ENCODE data around the gene LRRC55. TPM values are rescaled to one million over a fixed set of nuclear protein-coding genes. Genes with fewer than 3 reads are reported as not detected.

The LRRC55 gene
- total and polyA plus RNA-seq, 2 donors (not counting 3 experiments of a cell fraction or from before 2014, with no cell fraction given) = not detected

- no peaks in the 10 kb centered on the region for H3K9me3 ChIP-seq (replicated peaks; ENCODE audit: control insufficient read depth, insufficient read depth, low read length)
- no peaks in the 10 kb centered on the region for H3K9me1 ChIP-seq (replicated peaks; ENCODE audit: control insufficient read depth, extremely low read depth, insufficient read depth, low read length)
- BruUV-seq (replicated peaks) = no TSS peak
- no peak overlapping the region for H3K9ac ChIP-seq (replicated peaks; ENCODE audit: extremely low read depth, insufficient read depth, low read length)
- DNase-seq (ENCODE audit: low read depth, low spot score) = no peak
- H4K20me1 ChIP-seq (replicated peaks; ENCODE audit: control insufficient read depth, extremely low read depth, insufficient read depth, low read length) = no peaks in the 10 kb centered on the region
- POLR2A ChIA-PET = no interaction called here
- no peak for FAIRE-seq
- no peak overlapping the region for H3K4me2 ChIP-seq (ENCODE audit: insufficient read depth, low read length)
- no peak overlapping the region for H2AFZ ChIP-seq (ENCODE audit: low read depth, low read length)
- TF ChIP-seq CTCF (IDR thresholded peaks at IDR 0.05; ENCODE audit: extremely low read depth in 1 of 2, insufficient read depth in 1 of 2, low read depth in 1 of 2, low read length in 2 of 2) (no peak), EZH2 (IDR thresholded peaks at IDR 0.05; ENCODE audit: borderline replicate concordance, low read depth, low read length, severe bottlenecking) (no peak), JUN (IDR thresholded peaks at IDR 0.05; ENCODE audit: borderline replicate concordance, insufficient read depth, insufficient read length, low read depth) (no peak), POLR2A (IDR thresholded peaks at IDR 0.05; ENCODE audit: low read depth, low read length) (no peak), FOS (IDR thresholded peaks at IDR 0.05; ENCODE audit: borderline replicate concordance, insufficient read depth, low read length) (no peak), GATA2 (IDR thresholded peaks at IDR 0.05; ENCODE audit: insufficient read depth, insufficient read length, low read depth, low read length) (no peak), MYC (IDR thresholded peaks at IDR 0.05; ENCODE audit: low read depth, low read length) (no peak), MAX (IDR thresholded peaks at IDR 0.05; ENCODE audit: insufficient read depth, insufficient read length) (no peak), POLR2AphosphoS5 (IDR thresholded peaks at IDR 0.05; ENCODE audit: insufficient read depth, low read depth, low read length) (no peak)
- dilution Hi-C loops (cut with MboI; ENCODE audit: extremely low pct_ligation_motif_present, low sequenced_read_pairs) = no loop called here
- CTCF ChIA-PET = interaction anchor here (2.1 kb wide), 1 partner anchor 33 kb away, joined by 7 read pairs; no protein-coding TSS in a partner anchor
- H3K27ac ChIP-seq (ENCODE audit: insufficient read depth, low read depth, low read length) = no peak overlapping the region
- no peak overlapping the region for H3K4me3 ChIP-seq (replicated peaks in 1 of 3; ENCODE audit: insufficient read depth in 1 of 3, low read depth in 1 of 3, low read length in 3 of 3)
- H3K79me2 ChIP-seq (ENCODE audit: control insufficient read depth, insufficient read depth, low read length) = no peaks in the 10 kb centered on the region
- H3K27me3 ChIP-seq (ENCODE audit: control insufficient read depth in 2 of 2, insufficient read depth in 2 of 2, low read length in 2 of 2) = no peaks in the 10 kb centered on the region
- H3K36me3 ChIP-seq (ENCODE audit: control insufficient read depth in 2 of 2, extremely low read depth in 1 of 2, insufficient read depth in 2 of 2, low read length in 2 of 2) = no peaks in the 10 kb centered on the region
- intact Hi-C loops (cut with micrococcal nuclease) = no loop called here
- peaks cover 16% of the 10 kb centered on the region for H3K4me1 ChIP-seq (ENCODE audit: control insufficient read depth, extremely low read depth, insufficient read depth, low read length)
These were observed 34.7 kb downstream of the LRRC55 start for GRCh38 chr11:57216463-57216862.

Data from endothelial cell of umbilical vein (primary cell).